Hematopoietic multipotent progenitor cell treated with erythropoietin and hydrocortisone succinate and interleukin-3 and kit ligand, for 6 days (in vitro differentiated cells): ENCODE data around the gene PAQR9.
A peak's percentile ranks its signal among the peaks of the same experiment; 100 is the strongest.

Experiments used
- DNase-seq: peaks from one replicate; pipeline ENCODE4 v3.0.0-alpha.2; 2015

PAQR9 gene

DNA sequence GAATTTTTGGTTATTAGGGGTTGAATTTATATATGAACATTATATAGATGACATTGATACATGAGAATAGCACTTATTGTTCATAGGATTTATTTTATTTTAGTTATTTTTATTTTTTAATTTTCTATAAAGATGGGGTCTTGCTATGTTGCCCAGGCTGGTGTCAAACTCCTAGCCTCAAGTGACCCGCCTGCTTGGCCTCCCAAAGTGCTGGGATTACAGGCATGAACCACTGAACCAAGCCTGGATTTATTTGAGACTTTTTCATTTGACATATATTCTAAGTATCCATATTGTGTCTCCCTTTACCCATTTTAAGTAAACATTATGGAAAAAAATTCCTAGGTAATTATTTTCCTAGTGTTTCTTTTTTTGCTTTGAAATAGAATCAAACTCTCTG is 12.5 kb downstream of the PAQR9 start:
- DNase-seq: no peak

DNA sequence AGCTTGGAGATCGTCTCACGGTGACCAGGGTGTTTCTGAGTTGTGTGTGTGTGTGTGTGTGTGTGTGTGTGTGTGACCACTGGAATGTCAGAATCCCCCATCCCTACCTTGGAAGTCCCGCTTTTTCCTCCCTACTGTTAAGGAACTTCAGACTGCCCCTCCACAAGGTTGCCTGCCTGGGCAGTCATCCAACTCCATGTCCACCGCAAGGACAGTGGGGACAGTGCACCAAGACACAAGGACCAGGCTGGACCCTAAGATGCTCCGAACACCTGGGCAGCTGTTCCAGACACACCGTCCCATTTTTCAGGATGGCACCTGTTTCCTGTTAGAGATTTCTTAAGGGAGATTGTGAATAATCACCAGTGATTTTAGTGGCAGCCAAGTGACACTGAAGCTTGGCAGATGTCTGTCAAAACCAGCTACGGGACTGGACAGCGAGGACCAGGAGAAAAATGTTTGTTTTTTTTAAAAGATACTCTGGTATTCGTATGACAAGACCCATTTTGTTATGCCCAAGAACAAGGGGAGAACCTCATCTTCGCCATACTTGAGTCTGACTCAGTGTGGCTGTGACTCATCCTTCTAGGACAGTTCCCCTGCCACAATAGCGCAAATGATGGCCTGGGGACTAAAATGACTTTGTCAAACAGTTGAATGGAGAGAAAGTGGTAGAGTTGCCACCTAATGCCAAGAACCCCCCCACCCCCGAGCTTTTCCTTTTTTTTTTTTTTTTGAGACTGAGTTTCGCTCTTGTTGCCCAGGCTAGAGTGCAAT is 15.5 kb downstream of the PAQR9 start:
- DNase-seq: no peak

DNA sequence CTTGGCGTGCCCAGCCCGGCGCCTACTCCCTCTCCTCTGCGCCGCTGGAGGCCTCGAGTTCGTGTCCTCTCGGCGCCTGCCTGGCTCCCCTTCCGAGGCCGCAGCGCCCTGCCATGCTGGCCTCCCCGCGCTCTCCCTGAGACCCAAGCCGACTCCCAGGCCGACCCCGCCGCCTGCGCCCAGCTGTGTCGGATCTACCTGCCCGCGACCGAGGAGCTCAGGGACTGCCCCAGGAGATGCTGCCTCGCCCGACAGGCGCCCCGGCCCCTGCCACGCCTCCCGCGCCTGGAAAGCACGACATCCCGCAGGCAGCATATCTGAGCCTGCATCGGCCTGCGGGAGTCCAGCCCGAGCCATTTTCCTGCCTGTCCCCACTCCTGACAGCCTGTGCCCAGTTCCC is 16.1 kb downstream of the PAQR9 start:
- DNase-seq: no peak

DNA sequence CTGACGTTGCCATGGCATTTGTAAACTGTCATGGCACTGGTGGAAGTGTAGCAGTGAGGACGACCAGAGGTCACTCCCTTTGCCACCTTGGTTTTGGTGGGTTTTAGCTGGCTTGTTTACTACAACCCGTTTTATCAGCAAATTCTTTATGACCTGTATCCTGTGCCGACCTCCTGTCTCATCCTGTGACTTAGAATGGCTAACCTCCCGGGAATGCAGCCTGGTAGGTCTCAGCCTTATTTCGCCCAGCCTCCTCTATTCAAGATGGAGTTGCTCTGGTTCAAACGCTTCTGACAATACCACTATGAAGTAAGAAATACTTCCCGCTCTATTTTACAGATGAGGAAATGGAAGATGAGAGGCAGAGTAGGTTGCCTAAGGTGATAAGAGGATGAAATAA is 16.6 kb downstream of the PAQR9 start:
- no peak for DNase-seq

DNA sequence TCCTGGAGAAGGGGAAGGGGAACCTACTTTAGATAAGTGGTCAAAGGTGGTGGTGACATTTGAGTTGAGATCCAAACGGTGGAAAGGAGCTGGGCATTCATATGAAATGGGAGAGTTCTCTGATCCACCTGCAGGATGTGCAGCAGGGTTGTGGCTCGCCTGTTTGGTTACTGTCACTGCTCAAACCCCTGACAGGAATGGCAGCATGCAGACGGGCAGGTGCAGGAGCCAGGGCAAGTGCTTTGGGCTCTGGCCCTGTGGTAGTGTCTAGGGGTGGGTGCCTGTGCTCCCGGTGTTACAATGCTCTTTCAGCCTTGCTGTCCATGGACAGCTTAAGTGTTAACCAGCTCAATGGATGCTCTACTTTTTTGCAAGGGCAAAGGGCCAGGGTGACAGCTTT is 18.5 kb downstream of the PAQR9 start:
- DNase-seq: no peak

DNA sequence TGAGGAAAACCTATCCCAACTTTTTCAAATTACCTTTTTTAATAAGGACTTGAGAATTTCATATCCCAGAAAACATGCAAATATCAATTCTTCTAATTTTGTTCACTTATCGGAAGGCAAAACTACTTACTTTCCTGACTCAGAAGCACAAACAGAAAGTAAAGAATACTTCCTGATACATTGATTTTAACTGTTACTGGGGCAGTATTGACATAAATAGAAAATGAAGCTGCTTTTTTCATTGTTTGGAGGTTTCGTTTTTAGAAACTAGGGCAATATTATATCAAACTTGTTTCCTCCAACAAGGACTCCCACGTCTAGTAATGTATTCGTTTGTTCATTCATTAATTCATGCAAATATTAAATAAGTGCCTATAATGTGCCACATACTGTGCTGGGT is 19.1 kb downstream of the PAQR9 start:
- DNase-seq: no peak

DNA sequence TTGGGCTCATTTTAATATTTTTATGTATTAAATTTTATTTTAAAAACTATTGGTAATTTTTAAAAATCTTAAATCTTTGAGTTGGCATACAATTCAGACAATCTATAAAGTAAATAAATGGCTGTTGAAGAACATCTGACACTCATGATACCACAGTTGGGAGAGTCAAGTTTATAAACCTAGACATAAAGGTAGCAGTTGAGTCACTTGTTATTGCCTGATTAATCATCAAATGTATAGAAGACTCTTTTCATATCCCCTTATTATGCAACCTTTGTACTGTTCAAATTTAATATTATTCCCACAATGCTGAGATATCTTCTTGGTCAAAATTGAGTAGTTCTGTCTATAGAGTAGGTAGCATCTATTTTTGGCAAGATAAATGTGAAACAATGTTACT is 19.6 kb downstream of the PAQR9 start:
- DNase-seq: no peak

DNA sequence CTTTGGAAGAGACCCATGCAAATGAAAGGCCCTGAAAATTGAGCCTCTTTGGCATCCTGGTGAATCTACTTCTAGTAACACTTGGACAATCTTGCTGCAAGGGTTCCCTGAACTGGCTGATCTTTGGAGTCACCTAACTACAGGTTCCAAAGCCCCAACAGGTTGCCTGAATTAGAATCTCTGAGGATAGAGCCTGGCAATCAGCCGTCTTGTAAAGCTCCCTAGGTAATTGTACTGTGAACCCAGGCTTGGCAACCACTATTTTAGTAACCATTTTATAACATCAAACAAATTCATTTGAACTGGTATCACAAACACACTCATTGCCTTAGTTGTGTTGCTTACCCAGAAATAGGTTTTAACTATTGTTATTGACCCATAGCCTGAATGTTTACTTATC is 20.1 kb downstream of the PAQR9 start:
- no peak for DNase-seq

DNA sequence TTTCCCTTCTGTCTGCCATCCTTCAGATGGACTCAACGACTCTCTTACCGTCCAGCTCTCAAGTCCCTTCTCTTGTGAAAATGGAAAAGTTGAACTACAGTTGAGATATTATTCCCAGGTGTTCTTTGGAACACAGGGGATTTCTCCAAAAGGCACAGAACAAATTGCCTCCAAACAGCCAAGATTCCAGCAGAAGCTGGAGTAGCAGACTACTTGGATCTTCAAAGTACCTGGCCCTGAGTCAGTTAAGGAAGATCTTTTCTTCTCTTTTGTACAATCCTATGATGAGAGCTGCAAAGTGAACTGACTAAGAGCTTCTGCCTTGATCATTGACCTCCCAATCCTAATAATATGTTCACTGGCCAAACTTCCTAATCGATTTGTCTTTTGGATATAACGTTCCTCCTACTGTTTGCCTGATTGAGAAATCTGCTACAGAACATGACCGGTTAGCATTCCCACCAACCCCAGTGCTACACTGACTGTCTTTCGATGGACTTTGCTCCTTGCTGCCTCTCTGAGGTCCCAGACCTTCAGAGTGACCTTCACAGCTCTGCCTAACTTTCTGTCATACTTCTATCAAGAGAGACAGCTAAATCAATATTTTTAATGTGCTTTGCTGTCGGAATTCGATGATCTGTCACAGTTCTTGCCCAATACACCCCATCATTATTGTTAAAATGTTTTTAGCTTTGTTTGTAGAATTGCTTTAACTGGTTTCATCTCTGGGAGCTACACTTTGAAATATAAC is 21.9 kb downstream of the PAQR9 start:
- DNase-seq: no peak

DNA sequence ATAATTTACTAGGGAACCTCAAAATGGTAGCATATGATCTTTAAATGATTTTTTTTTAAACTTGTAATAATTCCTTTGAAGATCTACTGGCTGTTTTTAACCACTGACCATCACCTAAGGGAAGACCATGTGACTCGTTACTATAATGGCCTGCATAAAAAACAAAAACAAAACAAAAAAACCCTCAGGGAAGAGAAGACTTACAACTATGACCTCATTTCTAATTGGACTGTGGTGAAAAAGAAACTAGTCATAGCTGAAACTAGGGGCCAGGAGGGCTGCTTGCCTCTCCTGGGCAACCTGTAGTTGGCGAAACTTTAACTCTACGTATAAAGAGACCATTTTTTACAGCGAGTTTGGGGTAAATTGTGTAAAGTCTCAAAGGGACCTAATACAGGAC is 23.0 kb downstream of the PAQR9 start:
- DNase-seq: no peak

DNA sequence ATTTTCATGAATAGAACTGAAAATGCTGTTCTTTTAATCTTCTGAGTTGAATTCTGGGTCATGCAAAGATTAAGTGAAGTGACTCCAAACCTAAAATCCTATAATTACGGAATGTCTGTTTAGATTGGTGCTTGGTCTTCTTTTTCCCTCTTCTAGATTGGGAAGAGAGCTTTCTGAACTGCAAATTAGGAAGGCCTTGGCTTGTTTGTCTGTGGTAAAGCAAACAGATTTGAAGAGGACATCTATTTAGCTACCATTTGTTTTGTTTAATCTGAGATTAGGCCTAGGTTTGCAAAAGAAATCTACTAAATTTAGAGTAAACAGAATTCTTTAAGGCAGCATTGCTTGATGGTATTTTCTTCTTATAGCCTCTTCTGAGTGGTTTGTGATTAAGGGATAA is 23.5 kb downstream of the PAQR9 start:
- DNase-seq: no peak

DNA sequence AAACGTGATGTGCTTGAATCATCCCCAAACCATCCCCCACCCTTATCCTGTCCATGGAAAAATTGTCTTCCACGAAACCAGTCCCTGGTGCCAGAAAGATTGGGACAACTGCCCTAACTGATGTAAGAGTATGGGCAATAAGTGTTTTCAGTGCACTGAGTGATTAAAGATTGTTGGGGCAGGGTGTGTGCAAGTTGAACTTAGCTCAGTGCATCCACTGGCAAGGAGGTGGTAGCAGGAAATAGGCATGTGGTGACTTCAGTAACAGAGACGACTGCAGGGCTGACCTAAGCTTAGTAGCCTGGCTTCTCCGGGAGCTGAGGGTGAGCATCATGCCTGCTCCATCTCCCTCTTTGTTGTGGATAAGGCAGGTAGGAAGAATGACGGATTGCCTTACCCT is 27.5 kb downstream of the PAQR9 start:
- DNase-seq: no peak

DNA sequence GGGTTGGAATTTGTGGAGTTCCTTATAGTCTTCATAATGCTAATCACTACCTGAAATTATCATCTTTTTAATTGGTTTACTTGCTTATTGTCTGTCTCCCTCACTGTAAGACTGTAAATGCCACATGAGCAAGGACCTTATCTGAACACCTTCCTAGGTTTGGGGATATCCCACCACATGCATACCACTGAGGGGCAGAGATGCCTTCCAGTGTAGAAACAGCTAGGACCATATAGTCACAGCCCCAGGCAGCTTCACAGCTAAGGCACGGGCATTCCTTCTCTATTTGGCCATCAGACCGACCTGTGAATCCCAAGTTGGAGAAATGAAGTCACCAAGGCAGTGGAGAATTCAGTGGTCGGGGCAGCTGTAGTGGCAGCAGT is 28.6 kb downstream of the PAQR9 start:
- DNase-seq: no peak

DNA sequence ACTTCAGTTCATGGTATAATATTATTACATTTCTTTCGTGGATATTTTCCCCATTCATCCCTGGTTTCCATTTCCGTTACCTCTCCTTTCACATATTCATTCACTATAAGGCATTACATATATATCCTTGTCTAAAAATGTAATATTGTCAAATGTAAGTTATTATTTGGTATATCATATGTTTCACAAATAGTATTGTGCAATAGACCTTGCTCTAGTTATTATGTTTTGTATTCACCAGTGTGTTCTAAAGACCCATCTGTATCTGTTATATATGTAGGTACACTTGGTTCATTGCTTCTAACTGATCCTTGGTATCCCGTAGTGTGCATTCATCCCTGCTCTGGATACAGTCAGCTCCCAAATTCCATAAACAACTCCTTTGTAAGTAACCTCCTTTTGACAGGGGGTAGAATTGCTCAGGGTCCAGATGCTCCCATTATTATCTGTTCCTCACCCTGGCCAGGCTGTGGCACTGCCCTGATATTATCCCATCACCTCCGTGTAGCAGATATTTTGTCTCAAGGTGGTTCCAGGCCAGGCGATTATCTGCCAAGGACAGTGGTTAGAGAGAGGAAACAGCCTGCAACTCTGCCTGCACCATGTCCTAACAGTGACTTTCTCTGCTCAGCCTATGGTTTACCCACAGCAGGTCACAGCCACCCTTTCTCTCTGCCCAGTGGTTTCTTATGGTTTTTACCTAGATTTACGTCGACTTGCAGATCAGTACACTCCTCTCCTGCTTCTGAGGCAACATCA is 29.2 kb downstream of the PAQR9 start:
- DNase-seq: peak; percentile 87

DNA sequence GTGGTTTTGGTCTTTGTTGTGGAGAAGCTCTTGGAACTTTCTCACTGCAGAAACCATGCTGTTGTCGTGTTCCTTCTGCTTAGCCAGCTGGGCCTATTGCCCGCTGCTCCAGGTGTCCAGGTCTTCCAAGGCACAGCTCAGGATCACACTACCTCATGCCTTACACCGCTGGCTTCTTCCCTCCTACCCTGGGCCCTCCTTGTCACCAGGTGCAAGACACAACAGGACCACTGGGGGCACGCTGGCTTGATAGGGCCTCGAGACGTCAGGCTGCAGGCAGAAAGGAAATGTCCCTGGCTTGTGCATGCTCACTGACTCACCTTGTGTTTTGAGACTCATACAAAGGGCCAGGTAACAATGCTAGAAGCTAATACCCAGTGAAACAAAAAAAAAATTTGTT is 32.3 kb downstream of the PAQR9 start:
- DNase-seq: peak; percentile 44

DNA sequence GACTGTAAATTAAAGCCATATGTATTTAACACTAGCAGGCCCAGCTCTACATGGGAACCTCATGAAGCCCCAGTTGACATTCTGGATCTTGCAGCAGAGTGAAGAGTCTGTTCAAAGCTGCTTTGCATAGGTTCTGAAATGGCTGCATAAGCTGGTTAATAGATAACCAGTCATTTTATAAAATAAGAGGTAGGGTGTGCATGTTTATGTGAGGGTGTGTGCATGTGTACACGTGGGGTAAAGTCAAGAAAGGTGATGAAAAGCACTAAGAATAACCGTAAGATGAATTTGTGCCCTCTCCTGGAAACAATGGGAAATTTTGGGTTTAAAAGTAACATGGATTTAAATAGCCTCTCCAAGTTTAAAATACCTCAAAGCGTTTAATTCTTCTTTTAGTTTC is 33.0 kb downstream of the PAQR9 start:
- DNase-seq: peak; percentile 11

DNA sequence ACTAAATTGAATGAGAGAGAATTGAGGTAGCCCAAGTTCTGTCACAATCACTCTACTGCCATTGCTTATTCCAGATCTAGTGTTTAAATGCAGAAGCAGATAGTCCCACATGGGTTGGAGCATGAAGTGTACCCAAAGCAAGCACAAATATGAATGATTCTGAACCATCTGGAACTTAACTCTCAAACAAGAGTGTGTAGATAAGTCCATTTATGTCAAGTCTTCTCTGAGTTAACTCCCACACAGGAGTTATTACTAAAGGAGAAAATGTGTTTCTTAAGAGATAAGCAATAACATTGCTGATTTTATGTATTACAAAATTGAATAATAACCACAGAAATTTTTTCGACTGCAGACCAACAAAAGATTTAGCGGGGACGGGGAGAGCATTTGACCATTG is 33.6 kb downstream of the PAQR9 start:
- DNase-seq: peak; percentile 88

DNA sequence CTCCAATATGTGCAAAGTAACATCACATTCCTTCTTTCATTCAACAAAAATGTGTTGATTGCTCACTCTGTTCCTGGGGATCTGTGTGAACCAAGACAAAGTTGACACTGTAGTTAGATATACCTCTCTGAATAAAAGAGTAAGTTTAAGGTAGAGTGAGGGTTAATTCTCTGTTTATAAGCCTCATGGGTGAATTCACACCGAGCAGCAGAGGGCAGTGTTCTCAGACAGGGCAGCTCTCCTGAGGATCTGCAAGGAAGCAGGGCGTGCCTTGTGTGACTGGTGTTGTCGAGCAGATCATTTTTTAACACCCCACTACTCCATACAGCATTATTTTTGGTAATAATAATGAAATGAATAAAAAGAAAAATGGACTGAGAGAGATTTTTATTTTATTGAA is 34.4 kb downstream of the PAQR9 start:
- peak; percentile 93 for DNase-seq

DNA sequence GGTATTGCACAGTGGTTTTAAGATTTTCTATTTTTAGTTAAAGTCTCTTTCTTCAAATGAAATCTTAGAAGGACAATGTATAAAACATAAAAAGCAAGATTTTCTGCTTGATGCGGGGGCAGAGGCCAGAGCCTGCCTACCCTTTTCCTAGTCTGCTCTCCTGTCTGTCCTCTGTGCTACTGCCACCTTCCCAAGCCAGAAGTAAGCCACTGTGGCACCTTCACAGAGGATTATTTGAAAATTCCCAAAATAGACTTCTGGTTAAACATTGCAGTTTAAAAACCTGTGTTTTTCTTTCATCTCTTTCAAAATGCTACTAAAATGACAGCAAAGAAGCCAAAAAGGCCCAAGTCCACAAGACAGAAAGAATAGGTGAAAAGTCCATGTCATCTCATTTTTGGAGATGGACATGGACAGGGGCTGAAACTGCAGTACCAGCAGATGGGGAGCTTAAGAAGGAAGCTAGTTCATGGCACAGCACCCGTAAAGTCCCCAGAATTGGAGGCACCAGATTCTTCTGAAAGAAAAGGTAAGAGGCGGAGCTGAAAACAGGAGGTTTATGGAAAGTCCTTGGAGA is 37.0 kb downstream of the PAQR9 start:
- no peak for DNase-seq

DNA sequence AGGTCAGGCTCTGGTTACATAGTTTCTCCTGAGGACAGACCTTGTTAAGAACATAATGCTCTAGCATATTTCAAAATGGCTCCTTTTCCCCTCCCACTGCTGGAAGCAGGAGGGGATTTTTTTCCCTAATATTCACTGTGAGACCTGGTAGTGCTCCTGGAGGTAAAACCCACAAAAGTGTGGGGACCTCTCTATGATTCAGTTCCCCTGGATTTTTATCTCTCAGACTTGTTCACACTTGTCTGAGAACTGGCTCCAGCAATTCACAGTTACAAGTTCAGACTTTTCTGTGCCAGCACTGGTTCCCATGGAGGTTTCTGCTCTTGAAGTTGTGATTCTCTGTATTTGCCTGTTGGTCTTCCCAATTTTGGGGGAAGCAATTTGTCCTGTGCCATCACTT is 38.3 kb downstream of the PAQR9 start:
- DNase-seq: no peak

DNA sequence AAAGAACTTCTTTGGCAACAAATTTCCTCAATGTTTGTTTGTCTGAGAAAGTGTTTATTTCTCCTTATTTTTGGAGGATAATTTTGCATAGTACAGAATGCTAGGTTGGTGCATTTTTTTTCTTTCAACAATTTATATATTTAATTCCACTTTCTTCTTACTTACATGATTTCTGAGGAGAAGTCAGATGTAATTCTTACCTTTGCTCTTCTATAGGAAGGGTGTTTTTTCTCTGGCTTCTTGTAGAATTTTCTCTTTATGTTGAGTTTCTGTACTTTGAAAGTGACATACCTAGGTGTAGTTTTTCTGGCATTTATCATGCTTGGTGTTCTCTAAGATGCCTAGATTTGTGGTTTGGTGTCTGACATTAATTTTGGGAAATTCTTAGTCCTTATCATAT is 39.8 kb downstream of the PAQR9 start:
- DNase-seq: no peak

DNA sequence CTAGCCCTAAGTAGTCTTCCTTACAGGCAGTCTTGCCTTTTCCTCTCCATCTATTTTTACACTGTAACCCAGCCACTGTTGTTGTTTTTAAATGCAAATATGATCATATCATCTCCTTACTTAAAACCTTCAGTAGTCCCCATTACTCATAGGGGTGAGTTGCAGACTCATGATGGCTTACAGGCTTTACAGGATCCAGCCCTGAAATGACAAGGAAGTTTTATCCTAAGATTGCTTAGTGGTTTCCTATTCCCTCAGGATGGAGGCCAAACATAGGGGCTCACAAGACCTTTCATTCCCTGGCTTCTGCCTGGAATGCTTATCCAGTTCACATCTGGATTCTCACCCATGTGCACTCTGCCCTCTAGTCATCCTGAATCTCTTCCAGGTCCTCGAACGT is 46.9 kb downstream of the PAQR9 start:
- DNase-seq: no peak

DNA sequence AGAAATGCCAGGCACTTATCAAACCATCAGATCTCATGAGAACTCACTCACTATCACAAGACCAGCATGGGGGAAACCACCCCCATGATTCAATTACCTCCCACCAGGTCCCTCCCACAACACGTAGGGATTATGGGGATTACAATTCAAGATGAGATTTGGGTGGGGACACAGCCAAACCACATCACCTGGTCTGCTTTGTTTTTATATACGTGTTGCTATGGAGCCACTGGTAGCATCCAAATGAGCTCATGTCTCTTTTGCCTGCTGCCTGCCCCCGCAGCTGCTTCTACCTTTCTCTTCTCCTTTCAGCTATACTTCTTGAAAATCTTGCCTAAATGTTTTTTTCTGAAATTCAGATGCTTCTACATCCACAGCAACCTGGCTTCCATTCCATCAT is 47.8 kb downstream of the PAQR9 start:
- no peak for DNase-seq
